DND-41 (cell line): ENCODE measurements around the gene DGKQ.

Source experiments
- CTCF ChIP-seq: IDR thresholded peaks from 2 replicates; pipeline ENCODE4 v1.5.1; 2012; ENCODE audit warnings: borderline replicate concordance, low read length, moderate library complexity, mild to moderate bottlenecking; ENCODE audit not compliant: poor library complexity, severe bottlenecking; ENCODE audit errors: extremely low read depth
- EZH2 ChIP-seq: IDR thresholded peaks from 3 replicates; pipeline ENCODE4 v1.6.1; 2012; ENCODE audit warnings: borderline replicate concordance, low read depth, mild to moderate bottlenecking, moderate library complexity, low read length, inconsistent platforms; ENCODE audit not compliant: severe bottlenecking

- no peak for TF ChIP-seq CTCF
- TF ChIP-seq EZH2: no peak
Observed at GRCh38 chr4:912548-913279, 60.7 kb downstream of the DGKQ start.
